OCI-LY1 (cell line): Measurements from ENCODE around the gene STAT5A.
"Not testable (repeated sequence)": the region's sequence is repeated elsewhere in the genome, so short reads cannot be mapped to it uniquely, and the experiment has no call there.

Source experiments
- H2AFZ ChIP-seq: fragments of 200-600 bp; sonication (generic), shearing (Covaris generic); 2 replicates; pipeline ENCODE4 v1.6.0; 2014; ENCODE audit warnings: antibody characterized with exemption, mild to moderate bottlenecking, low read length
- H3F3A ChIP-seq: fragments of 200-600 bp; sonication (generic), shearing (Covaris generic); 2 replicates; pipeline ENCODE4 v1.6.0; 2014; ENCODE audit warnings: mild to moderate bottlenecking, antibody characterized with exemption, low read length, moderate library complexity; ENCODE audit not compliant: insufficient read depth
- H3K27ac ChIP-seq: fragments of 200-600 bp; sonication (generic); 2 replicates; pipeline ENCODE4 v1.5.1; 2014; ENCODE audit warnings: low read length, mixed run types, mild to moderate bottlenecking, low read depth; ENCODE audit not compliant: poor library complexity, severe bottlenecking
- H3K27me3 ChIP-seq: fragments of 200-600 bp; sonication (generic); 2 replicates; pipeline ENCODE4 v1.6.0; 2014; ENCODE audit warnings: antibody characterized with exemption, mild to moderate bottlenecking, low read length, moderate library complexity; ENCODE audit not compliant: insufficient read depth
- H3K36me3 ChIP-seq: fragments of 200-600 bp; sonication (generic); 2 replicates; pipeline ENCODE4 v1.6.1; 2014; ENCODE audit warnings: mild to moderate bottlenecking, antibody characterized with exemption, low read length, moderate library complexity, mixed read lengths; ENCODE audit not compliant: insufficient read depth
- H3K4me1 ChIP-seq: fragments of 200-600 bp; sonication (generic); 2 replicates; pipeline ENCODE4 v1.5.1; 2014; ENCODE audit warnings: mild to moderate bottlenecking, low read length, moderate library complexity; ENCODE audit not compliant: insufficient read depth, severe bottlenecking
- H3K4me2 ChIP-seq: fragments of 200-600 bp; sonication (generic), shearing (Covaris generic); 2 replicates; pipeline ENCODE4 v1.6.1; 2014; ENCODE audit warnings: low read length
- H3K4me3 ChIP-seq: fragments of 200-600 bp; sonication (generic); 2 replicates; pipeline ENCODE4 v1.5.1; 2014; ENCODE audit warnings: low read length, low read depth, mild to moderate bottlenecking, mixed read lengths; ENCODE audit not compliant: poor library complexity, severe bottlenecking
- H3K79me2 ChIP-seq: fragments of 200-600 bp; shearing (Covaris generic); 2 replicates; pipeline ENCODE4 v1.6.1; 2016; ENCODE audit warnings: mixed run types, low read length, mixed read lengths; ENCODE audit not compliant: insufficient read depth
- H3K9ac ChIP-seq: fragments of 200-600 bp; sonication (generic), shearing (Covaris generic); 2 replicates; pipeline ENCODE4 v1.6.1; 2014; ENCODE audit warnings: mild to moderate bottlenecking, low read length, mixed read lengths
- H3K9me2 ChIP-seq: fragments of 200-600 bp; sonication (generic), shearing (Covaris generic); 2 replicates; pipeline ENCODE4 v1.6.1; 2014; ENCODE audit warnings: low read depth, mild to moderate bottlenecking, low read length, mixed read lengths
- H3K9me3 ChIP-seq: fragments of 200-600 bp; shearing (Covaris generic); 2 replicates; pipeline ENCODE4 v1.6.1; 2014; ENCODE audit warnings: low read length, mixed read lengths
- H4K20me1 ChIP-seq: fragments of 200-600 bp; sonication (generic), shearing (Covaris generic); 2 replicates; pipeline ENCODE4 v1.6.0; 2016; ENCODE audit warnings: mild to moderate bottlenecking, low read length; ENCODE audit not compliant: insufficient read depth
- EZH2 ChIP-seq: fragments of 200-600 bp; sonication (generic), shearing (Covaris generic); IDR thresholded peaks from 2 replicates; pipeline ENCODE4 v1.8.0; 2017; ENCODE audit warnings: borderline replicate concordance, mixed run types, mild to moderate bottlenecking, antibody characterized with exemption, low read length, moderate library complexity, mixed read lengths
- TF ChIP-seq, protein P1 (sequence below): fragments of 200-600 bp; sonication (generic), shearing (Covaris generic); IDR thresholded peaks from 2 replicates; pipeline ENCODE4 v1.5.1; 2017; ENCODE audit warnings: mild to moderate bottlenecking, antibody characterized with exemption, low read length, moderate library complexity, mixed read lengths

Gene STAT5A

DNA sequence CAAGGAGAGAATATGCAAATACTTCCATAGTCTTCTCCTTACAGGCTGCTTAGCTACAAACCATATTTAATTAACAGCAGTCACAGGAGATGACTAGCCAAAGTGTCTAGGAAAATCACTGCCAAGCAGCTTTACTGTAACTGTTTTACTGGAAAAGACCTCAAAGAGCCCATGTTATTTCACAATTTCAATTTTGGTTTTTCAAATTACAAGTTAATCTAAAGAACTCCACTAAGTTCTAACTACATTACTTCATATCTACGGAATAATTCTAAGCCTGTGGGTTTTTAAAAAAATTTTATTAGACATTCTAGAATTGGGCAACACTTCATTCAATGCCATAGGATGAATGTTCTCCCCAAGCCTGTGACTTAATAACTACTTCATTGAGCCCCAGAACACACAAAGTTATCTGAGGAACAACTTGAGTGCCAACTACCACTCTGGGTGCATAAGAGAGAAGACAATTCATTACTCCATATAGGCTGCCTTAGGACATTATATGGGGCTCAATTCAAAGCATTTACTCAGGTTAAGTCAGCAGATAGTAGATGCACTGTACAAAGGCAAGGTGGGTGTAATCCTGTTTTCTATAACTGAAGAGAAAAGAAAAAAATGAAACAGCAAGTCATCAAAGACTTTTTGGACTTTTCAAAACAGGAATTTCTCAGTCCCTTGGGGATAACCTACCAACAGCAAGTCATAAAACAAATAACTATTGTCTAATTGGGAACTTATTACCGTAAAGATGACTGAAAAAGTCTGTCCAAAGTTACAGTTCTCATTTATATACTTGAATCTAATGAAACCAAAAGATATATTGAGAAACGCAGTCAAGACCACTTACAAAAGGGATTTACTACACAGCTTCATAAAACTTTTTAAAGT lies 66.9 kb downstream of the STAT5A start:
- Histone ChIP-seq H4K20me1 (no peaks in the 10 kb centered on the region), H2AFZ (no peak overlapping the region), H3K36me3 (no peaks in the 10 kb centered on the region), H3K9me3 (no peaks in the 10 kb centered on the region), H3K79me2 (no peaks in the 10 kb centered on the region), H3K27ac (no peak overlapping the region), H3K27me3 (no peaks in the 10 kb centered on the region), H3K4me3 (no peak overlapping the region), H3K9me2 (no peaks in the 10 kb centered on the region), H3K4me2 (no peak overlapping the region), H3K9ac (no peak overlapping the region), H3F3A (no peaks in the 10 kb centered on the region), H3K4me1 (no peaks in the 10 kb centered on the region)
- no peak for TF ChIP-seq EZH2
- TF ChIP-seq, protein P1, sequence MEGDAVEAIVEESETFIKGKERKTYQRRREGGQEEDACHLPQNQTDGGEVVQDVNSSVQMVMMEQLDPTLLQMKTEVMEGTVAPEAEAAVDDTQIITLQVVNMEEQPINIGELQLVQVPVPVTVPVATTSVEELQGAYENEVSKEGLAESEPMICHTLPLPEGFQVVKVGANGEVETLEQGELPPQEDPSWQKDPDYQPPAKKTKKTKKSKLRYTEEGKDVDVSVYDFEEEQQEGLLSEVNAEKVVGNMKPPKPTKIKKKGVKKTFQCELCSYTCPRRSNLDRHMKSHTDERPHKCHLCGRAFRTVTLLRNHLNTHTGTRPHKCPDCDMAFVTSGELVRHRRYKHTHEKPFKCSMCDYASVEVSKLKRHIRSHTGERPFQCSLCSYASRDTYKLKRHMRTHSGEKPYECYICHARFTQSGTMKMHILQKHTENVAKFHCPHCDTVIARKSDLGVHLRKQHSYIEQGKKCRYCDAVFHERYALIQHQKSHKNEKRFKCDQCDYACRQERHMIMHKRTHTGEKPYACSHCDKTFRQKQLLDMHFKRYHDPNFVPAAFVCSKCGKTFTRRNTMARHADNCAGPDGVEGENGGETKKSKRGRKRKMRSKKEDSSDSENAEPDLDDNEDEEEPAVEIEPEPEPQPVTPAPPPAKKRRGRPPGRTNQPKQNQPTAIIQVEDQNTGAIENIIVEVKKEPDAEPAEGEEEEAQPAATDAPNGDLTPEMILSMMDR, result no peak

DNA sequence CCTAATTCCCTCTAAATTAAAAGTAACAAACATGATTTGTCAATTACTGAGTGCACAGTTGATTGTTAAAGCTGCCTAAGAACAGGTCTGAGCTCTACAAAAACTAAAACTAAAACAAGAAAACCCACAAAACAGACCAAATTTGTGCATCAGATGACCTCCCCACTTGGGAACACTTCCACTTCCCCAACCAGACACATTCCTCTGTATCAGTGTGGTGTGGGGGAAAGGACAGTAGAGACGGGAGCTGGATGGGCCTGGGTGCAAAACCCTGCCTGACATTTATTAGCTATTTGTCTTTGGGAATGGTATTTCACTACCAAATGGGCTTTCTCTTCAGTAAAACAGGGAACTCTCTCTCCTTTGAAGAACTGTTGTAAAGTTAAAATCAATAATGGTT lies 70.1 kb downstream of the STAT5A start:
- Histone ChIP-seq H3K9me2 (no peaks in the 10 kb centered on the region), H3K79me2 (no peaks in the 10 kb centered on the region), H3K4me3 (no peak overlapping the region), H3K27ac (no peak overlapping the region), H3K9me3 (no peaks in the 10 kb centered on the region), H3K4me2 (no peak overlapping the region), H3K9ac (no peak overlapping the region), H3F3A (no peaks in the 10 kb centered on the region), H3K4me1 (no peaks in the 10 kb centered on the region), H3K27me3 (no peaks in the 10 kb centered on the region; the same call in 1 of the 2 replicates), H3K36me3 (no peaks in the 10 kb centered on the region), H2AFZ (no peak overlapping the region), H4K20me1 (no peaks in the 10 kb centered on the region)
- TF ChIP-seq EZH2, result no peak
- TF ChIP-seq, protein P1, result no peak

DNA sequence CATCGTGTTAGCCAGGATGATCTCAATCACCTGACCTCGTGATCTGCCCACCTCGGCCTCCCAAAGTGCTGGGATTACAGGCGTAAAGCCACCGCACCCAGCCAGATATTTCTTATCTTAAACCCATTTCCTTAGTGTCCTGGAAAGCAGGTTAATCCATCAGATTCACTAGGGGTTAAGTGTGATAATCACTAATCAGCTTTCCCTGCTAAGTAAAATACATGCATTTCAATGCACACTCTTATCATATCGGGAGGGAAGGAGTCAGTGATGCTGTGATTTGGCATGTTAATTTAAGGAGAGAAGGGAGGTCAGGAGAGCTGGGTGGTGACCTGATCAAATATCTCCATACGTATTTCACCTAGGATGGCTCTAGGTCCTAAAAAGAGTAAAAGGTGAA lies 70.8 kb downstream of the STAT5A start:
- no peak overlapping the region for H3K4me3 ChIP-seq
- no peaks in the 10 kb centered on the region for H3K36me3 ChIP-seq
- TF ChIP-seq, protein P1, result no peak
- no peak for TF ChIP-seq EZH2
- H3K9ac ChIP-seq, result no peak overlapping the region
- H3K9me2 ChIP-seq, result no peaks in the 10 kb centered on the region
- no peaks in the 10 kb centered on the region; the same call in 1 of the 2 replicates for H3K27me3 ChIP-seq
- H3K79me2 ChIP-seq, result no peaks in the 10 kb centered on the region
- H3K9me3 ChIP-seq, result no peaks in the 10 kb centered on the region
- H3K4me2 ChIP-seq, result no peak overlapping the region
- H4K20me1 ChIP-seq, result no peaks in the 10 kb centered on the region
- no peaks in the 10 kb centered on the region for H3F3A ChIP-seq
- no peak overlapping the region for H3K27ac ChIP-seq
- H3K4me1 ChIP-seq, result no peaks in the 10 kb centered on the region
- no peak overlapping the region for H2AFZ ChIP-seq

DNA sequence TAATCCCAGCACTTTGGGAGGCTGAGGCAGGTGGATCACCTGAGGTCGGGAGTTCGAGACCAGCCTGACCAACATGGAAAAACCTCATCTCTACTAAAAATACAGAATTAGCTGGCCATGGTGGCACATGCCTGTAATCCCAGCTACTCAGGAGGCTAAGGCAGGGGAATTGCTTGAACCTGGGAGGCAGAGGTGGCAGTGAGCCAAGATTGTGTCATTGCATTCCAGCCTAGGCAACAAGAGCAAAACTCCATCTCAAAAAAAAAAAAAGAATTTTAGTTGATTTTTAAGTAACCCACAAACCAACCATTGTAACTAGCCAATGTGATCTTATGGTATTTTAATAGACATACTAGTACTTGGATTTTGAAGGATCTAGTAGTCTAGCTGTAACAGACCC lies 72.1 kb downstream of the STAT5A start:
- H3K4me1 ChIP-seq, H3F3A ChIP-seq, H4K20me1 ChIP-seq, H3K9me2 ChIP-seq, H3K79me2 ChIP-seq, H3K36me3 ChIP-seq, H3K27ac ChIP-seq, H3K4me3 ChIP-seq, H3K4me2 ChIP-seq, H3K9me3 ChIP-seq, H2AFZ ChIP-seq, H3K27me3 ChIP-seq, H3K9ac ChIP-seq: not testable (repeated sequence)
